HL-60 (cell line): ENCODE measurements around the gene CD58.

Source experiments
- POLR2AphosphoS5 ChIP-seq: IDR thresholded peaks from 2 replicates; pipeline ENCODE4 v1.6.1; 2012; ENCODE audit warnings: low read depth
- TF ChIP-seq, protein P1 (sequence below): IDR thresholded peaks from one replicate; pipeline ENCODE4 v1.5.1; 2011; ENCODE audit warnings: low read length, control low read depth, inconsistent platforms; ENCODE audit not compliant: insufficient read depth
- TF ChIP-seq, protein P2 (sequence below): IDR thresholded peaks from 2 replicates; pipeline ENCODE4 v1.6.1; 2012; ENCODE audit warnings: low read depth; ENCODE audit not compliant: insufficient replicate concordance

DNA sequence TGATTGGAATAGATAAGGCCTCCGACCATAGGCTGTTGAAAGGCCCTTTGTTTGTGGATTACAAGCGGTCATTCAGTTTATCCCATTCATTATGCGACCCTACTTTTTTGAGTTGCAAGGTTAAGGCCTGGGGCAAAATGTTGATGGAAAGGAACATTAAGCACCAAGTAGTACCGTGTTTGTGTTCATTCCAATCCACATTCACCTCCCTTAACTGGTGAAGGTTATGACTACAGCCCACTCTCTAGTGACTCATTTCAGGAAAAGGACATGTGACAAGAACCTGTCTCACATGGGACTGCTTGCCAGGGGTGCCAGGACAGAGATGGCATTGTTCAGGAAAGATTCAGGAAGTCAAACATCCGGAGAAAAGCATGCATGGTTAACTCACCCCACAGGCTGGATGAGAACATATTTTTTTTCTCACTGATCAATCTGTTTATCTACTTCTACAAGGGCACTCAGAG is 81.6 kb downstream of the CD58 start:
- no peak for TF ChIP-seq POLR2AphosphoS5
- TF ChIP-seq, protein P1, sequence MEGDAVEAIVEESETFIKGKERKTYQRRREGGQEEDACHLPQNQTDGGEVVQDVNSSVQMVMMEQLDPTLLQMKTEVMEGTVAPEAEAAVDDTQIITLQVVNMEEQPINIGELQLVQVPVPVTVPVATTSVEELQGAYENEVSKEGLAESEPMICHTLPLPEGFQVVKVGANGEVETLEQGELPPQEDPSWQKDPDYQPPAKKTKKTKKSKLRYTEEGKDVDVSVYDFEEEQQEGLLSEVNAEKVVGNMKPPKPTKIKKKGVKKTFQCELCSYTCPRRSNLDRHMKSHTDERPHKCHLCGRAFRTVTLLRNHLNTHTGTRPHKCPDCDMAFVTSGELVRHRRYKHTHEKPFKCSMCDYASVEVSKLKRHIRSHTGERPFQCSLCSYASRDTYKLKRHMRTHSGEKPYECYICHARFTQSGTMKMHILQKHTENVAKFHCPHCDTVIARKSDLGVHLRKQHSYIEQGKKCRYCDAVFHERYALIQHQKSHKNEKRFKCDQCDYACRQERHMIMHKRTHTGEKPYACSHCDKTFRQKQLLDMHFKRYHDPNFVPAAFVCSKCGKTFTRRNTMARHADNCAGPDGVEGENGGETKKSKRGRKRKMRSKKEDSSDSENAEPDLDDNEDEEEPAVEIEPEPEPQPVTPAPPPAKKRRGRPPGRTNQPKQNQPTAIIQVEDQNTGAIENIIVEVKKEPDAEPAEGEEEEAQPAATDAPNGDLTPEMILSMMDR: no peak
- TF ChIP-seq, protein P2, sequence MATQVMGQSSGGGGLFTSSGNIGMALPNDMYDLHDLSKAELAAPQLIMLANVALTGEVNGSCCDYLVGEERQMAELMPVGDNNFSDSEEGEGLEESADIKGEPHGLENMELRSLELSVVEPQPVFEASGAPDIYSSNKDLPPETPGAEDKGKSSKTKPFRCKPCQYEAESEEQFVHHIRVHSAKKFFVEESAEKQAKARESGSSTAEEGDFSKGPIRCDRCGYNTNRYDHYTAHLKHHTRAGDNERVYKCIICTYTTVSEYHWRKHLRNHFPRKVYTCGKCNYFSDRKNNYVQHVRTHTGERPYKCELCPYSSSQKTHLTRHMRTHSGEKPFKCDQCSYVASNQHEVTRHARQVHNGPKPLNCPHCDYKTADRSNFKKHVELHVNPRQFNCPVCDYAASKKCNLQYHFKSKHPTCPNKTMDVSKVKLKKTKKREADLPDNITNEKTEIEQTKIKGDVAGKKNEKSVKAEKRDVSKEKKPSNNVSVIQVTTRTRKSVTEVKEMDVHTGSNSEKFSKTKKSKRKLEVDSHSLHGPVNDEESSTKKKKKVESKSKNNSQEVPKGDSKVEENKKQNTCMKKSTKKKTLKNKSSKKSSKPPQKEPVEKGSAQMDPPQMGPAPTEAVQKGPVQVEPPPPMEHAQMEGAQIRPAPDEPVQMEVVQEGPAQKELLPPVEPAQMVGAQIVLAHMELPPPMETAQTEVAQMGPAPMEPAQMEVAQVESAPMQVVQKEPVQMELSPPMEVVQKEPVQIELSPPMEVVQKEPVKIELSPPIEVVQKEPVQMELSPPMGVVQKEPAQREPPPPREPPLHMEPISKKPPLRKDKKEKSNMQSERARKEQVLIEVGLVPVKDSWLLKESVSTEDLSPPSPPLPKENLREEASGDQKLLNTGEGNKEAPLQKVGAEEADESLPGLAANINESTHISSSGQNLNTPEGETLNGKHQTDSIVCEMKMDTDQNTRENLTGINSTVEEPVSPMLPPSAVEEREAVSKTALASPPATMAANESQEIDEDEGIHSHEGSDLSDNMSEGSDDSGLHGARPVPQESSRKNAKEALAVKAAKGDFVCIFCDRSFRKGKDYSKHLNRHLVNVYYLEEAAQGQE: no peak
